DMS114 treated with DMSO at 0.1 percent for 48 hours (cell line): ENCODE data around the gene RCOR1.

Source experiments
- DNase-seq: peaks from one replicate; lab custom pipeline; 2025; ENCODE audit not compliant: unreplicated experiment; lab: John Stamatoyannopoulos, UW

Gene RCOR1

GRCh38 chr14:102708494-102708893, 116.0 kb downstream of the RCOR1 start:
- DNase-seq, result no peak

GRCh38 chr14:102711207-102711606, 118.8 kb downstream of the RCOR1 start:
- no peak for DNase-seq

GRCh38 chr14:102711946-102712345, 119.5 kb downstream of the RCOR1 start:
- DNase-seq, result no peak

- no peak for DNase-seq
Measured at GRCh38 chr14:102717276-102717675, 124.8 kb downstream of the RCOR1 start.

GRCh38 chr14:102722646-102723045, 130.2 kb downstream of the RCOR1 start:
- DNase-seq, result no peak

GRCh38 chr14:102723650-102724049, 131.2 kb downstream of the RCOR1 start:
- no peak for DNase-seq

- no peak for DNase-seq
Measured at GRCh38 chr14:102726191-102726949, 133.9 kb downstream of the RCOR1 start.

- no peak for DNase-seq
Measured at GRCh38 chr14:102727336-102728095, 135.1 kb downstream of the RCOR1 start.

- DNase-seq, result no peak
Measured at GRCh38 chr14:102728501-102728900, 136.1 kb downstream of the RCOR1 start.

GRCh38 chr14:102729268-102729667, 136.8 kb downstream of the RCOR1 start:
- no peak for DNase-seq

GRCh38 chr14:102729825-102730224, 137.4 kb downstream of the RCOR1 start:
- DNase-seq, result no peak

GRCh38 chr14:102731101-102731870, 138.8 kb downstream of the RCOR1 start:
- no peak for DNase-seq

- no peak for DNase-seq
Measured at GRCh38 chr14:102731871-102732800, 139.7 kb downstream of the RCOR1 start.

GRCh38 chr14:102732924-102733323, 140.5 kb downstream of the RCOR1 start:
- no peak for DNase-seq

GRCh38 chr14:102733326-102733725, 140.9 kb downstream of the RCOR1 start:
- DNase-seq, result no peak

- no peak for DNase-seq
Measured at GRCh38 chr14:102734436-102734835, 142.0 kb downstream of the RCOR1 start.

- DNase-seq, result no peak
Measured at GRCh38 chr14:102736956-102737355, 144.5 kb downstream of the RCOR1 start.

GRCh38 chr14:102737402-102738372, 145.2 kb downstream of the RCOR1 start:
- DNase-seq, result no peak
